HG02588 (cell line): Measurements from ENCODE around the gene ADRB2.
A peak's percentile ranks its signal among the peaks of the same experiment; 100 is the strongest.
"Not testable (repeated sequence)": the region's sequence is repeated elsewhere in the genome, so short reads cannot be mapped to it uniquely, and the experiment has no call there.

ENCODE experiments used
- ATAC-seq: cut with Tn5 transposase; IDR thresholded peaks from one replicate; pipeline ENCODE4 v1.9.1; 2021; ENCODE audit warnings: mild to moderate bottlenecking, moderate library complexity; ENCODE audit not compliant: unreplicated experiment

ADRB2 gene

GRCh38 chr5:148826053-148826738 lies at the start of gene ADRB2:
Gene ADRB2, plus strand, starts transcription at chr5:148826611. Its CDS starts 221 bp downstream, at chr5:148826832.
- ATAC-seq = peak; percentile 97

DNA sequence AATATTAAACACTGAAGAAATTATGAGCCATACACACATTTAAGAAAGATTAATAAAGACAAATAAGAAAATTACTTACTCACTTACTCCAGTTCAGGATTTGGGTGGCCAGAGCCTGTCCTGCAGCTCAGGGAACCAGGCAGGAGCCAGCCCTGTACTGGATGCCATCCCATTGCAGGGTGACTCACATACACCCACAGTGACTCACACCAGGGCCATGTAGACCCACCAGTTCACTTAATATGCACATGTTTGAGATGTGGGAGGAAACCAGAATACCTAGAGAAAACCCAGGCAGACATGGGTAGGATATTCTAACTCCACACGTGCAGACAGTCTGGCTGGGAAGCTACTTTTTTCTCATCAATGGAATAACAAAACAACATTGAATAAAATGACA lies 49.6 kb upstream of the ADRB2 start:
- ATAC-seq = no peak

DNA sequence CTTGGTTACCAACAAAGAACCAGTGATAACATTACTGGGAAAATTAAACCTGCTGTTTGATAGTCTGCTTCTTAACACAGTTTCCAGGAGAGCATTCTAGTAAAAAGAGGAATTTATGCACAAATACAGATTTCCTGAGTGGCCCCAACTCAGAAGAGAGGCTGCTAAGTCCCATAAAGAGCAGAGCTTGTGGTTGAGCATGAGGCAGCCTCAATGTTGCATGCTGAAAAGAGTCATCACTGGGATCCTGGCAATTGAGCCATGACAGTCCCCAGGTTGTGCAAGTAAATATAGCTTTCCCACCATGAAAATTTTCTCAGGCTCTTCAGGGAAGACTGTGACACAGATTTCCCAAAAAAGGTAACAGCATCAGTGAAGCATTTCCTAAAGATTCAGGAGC lies 47.5 kb upstream of the ADRB2 start:
- ATAC-seq = no peak

- no peak for ATAC-seq
These were observed 45.7 kb upstream of the ADRB2 start for GRCh38 chr5:148780711-148781110.

GRCh38 chr5:148781766-148782165 lies 44.6 kb upstream of the ADRB2 start:
- no peak for ATAC-seq

- no peak for ATAC-seq
These were observed 41.2 kb upstream of the ADRB2 start for GRCh38 chr5:148785223-148785622.

GRCh38 chr5:148786456-148786855 lies 40.0 kb upstream of the ADRB2 start:
- no peak for ATAC-seq

DNA sequence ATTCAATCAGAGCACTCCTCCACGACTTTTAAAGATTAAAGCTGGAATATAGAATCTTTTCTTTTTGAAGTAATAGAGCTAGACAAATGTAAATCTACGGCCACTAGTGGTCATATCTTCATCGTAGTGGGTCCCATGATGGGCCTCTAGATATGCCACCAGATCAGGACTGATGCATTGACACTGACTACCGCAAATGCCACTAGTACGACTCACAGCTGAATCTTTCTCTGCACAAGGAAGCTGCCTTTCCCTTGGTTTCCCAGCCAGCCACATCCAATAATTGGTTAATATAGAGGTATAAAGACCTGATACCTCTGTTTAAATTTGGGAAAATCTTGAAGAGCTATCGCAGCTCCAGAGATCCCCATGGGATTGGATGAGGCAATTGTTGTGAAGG lies 37.8 kb upstream of the ADRB2 start:
- ATAC-seq = no peak

GRCh38 chr5:148790545-148791333 lies 35.7 kb upstream of the ADRB2 start:
- ATAC-seq = peak; percentile 26

DNA sequence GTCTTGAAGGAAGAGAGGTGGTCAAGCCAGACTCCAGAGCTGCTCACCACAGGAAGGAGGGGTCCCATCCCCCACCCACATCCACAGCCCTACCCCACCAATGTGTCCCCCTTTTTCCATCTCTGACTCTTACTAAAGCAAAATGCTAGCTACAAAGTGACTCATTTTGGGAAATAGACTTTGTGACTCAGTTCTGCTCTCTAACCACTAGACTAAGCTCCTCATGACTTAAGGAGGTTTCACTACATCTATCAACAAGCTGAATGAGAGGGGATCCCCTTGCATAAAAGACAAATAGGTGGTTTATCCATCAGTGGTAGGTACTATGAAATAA lies 35.1 kb upstream of the ADRB2 start:
- ATAC-seq = peak; percentile 94

- no peak for ATAC-seq
These were observed 34.7 kb upstream of the ADRB2 start for GRCh38 chr5:148791696-148792095.

DNA sequence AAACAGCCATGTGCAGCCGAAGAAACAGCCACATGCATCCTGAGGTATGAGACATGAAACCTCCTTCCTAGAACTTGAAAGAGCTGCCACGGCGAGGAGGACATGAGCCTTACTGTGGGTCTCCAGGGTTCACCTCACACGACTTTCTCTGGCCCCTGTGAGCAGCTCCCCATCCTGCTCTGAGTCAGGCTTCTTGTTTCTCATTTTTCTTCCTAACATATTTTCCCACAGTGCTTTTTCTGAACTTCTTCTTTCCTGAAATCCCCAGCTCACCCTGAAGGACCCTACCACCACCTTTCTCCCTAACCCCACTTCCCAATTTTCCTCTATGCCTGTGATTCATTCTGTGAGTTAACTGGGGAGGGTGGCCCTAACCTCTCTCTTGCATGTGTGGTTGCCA lies 33.7 kb upstream of the ADRB2 start:
- no peak for ATAC-seq

- no peak for ATAC-seq
These were observed 33.1 kb upstream of the ADRB2 start for GRCh38 chr5:148793261-148793660.

DNA sequence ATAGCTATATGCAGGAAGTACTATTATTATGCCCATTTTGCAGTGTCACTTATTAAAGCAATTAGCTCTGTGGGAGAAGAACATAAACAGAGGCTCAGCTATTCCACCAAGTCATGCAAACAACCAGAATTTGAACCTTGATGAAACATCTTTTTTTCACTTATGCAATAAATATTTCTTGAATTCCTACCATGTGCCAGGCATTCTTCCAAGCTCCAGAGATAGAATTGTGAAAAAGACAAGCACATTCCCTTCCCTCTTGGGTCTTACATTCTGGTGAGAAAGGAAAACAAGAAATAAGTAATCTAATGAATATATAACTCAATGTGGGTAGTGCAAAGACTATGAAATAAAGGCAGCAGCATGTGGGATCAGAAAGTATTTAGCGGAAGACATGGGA lies 32.1 kb upstream of the ADRB2 start:
- ATAC-seq = no peak

DNA sequence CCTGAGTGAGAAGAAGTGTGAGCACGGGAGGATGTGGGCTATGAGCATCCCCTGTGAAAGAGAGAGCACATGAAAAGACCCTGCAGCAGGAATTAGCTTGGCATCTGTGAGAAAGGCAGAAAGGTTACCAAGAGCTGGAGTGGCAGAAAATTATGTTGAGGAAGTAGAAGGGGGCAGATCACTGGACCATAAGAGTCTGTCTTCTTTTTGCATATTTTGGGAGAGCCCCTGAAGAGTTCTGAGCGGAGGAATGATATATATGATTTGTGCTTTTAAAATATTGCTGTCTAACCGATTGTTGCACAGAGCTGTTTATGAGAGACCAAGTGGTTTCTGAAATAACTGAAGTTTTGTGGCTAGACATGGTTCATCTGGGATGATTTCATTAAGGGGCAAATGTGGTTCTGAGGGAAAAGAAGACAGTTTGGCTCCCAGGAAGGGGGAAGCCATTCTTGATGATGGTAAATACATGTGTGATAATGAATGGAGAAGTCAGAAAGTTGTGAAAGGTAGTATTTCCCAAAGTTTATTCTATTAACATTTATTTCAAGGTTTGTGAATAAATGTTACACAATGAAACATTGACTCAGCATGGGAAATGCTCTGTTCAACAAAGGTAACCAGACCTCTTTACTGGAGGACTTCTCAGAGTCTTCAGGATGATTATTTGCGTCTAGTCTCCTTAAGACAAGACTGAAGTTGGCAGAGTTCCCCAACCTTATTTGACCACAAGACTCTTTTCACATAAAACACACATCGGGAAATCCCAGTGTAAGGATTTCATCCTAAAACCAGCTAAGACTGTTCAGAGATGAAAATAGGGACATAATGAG lies 31.5 kb upstream of the ADRB2 start:
- no peak for ATAC-seq

- ATAC-seq = no peak
These were observed 29.5 kb upstream of the ADRB2 start for GRCh38 chr5:148796936-148797335.

DNA sequence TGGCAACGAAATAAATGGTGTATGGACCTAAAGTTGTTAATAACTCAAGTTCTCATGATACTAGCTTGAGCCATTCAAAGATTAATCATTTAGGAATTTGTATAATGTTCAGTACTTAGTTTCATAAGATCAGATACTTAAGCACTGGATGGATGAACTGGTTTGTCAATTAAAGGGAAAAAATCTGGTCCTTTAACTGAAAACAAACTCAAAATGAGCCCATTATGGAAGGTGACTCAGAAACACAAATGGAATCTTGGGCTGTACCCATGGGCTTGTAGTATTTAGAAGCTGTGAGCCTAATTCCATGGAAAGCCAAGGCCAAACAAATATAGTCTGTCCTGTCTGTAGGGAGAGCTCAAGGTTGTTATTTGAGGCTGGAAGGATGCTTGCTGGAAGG lies 27.6 kb upstream of the ADRB2 start:
- ATAC-seq = no peak

DNA sequence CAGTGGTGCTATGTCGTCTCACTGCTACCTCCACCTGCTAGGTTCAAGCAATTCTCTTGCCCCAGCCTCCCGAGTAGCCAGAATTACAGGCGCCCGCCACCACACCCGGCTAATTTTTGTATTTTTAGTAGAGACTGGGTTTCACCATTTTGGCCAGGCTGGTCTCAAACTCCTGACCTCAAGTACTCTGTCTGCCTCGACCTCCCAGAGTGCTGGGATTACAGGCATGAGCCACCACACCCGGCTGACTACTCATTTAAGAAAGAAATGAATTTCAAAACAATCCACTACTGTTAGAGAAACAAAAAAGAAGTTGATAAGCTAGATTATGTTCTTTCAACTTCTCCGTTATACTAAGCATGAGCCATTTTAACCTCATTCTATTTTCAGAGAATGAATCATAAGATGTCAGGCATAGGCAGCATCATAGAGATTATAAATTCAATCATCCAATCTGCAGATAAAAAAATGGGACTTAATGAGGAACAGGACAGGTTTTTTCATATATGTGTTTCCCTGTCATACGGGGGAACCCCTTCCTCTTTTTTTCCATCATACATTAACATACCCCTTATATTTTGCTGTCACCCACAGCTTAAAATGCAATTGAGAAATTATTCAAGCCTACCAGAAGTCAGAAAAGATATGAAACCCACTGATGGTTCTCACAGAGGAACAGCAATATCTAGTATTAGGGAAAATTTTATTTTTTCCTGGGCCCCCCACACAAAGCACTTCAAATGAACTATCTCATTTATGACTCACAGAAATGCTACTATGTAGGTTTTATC lies 26.5 kb upstream of the ADRB2 start:
- no peak for ATAC-seq

DNA sequence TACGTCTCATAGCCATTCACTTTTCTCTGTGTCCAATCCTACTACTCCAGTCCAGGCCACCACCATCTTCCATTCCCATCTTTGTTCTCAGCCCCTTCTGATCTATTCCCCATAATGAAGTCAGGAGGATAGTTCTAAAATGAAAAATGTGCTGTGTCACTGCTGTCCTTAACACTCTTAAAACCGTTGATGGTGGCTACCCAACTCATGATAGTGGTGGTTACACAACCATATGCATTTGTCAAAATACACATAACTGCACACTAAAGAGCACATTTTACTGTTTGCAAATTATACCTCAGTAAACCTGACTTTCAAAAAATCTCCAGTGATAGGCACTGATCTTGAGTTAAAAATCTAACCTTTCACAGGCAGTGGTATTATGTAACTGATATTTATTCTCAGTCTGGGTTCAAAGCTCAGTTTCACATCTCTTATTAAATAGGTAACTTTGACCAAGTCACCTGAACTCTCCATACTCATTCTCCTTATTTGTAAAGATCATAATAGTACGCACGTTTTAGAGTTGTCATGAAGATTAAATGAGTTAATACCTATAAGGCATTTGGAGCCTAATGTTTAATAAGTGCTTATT lies 24.6 kb upstream of the ADRB2 start:
- no peak for ATAC-seq

DNA sequence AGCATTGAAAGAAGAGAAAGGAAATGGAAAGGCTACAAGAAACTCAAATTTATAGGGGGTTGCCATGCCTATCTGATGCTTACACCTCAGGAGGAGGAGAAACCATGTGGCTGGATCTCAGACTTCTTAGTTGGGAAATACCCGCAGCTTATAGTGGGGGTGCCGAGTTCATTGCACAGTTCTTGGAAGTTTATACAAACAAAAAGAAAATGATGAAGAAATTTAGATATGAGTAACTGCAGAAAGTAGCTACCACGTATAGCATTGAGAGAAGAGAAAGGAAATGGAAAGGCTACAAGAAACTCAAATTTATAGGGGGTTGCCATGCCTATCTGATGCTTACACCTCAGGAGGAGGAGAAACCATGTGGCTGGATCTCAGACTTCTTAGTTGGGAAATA lies 23.0 kb upstream of the ADRB2 start:
- ATAC-seq = not testable (repeated sequence)

DNA sequence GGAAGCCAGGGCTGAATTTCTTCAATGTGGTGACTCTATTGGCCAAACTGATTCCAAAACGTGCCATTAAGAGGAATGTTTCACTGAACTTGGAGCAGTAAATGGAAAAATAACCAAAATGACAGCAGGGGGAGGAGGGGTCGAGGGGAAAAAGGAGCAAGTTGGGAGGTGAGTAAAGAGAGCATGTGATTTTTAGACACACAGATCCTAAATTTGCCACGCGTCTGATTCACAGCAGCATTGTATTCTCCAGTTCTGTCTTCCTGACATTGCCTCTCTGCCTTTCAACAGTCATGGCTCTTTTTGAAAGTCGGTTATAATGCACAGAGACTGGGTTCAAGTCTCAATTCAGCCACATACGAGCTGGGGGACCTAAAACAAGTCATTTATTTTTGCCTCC lies 22.0 kb upstream of the ADRB2 start:
- ATAC-seq = no peak
